Endometrium (tissue), 2 donors: ENCODE measurements around the gene TBC1D9.
A peak's percentile ranks its signal among the peaks of the same experiment; 100 is the strongest.

Source experiments
- FAIRE-seq: peaks from 2 replicates; lab custom pipeline; 2012; peaks lifted over from hg19 to GRCh38; lab: Jason Lieb, UNC
- donor health status: control.
- donor health status: control.

Gene TBC1D9

DNA sequence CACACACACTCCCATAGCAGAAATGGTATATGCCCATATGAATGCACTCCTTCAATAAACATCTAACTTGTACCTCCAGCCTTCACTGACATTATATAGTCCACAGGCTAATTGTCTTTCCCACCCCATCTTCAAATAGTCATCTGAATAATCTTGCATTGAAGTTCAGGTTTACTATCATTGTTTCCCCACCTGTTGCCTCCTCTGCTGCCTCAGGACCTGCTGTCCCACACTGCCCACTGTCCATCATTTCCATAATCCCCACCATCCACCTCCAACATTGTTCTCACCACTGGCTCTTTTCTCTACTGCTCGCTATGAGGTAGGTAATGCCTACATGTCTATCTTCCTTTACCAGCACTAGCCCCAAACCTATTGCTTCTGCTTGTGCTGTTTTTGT lies 66.1 kb downstream of the TBC1D9 start:
- no peak for FAIRE-seq

DNA sequence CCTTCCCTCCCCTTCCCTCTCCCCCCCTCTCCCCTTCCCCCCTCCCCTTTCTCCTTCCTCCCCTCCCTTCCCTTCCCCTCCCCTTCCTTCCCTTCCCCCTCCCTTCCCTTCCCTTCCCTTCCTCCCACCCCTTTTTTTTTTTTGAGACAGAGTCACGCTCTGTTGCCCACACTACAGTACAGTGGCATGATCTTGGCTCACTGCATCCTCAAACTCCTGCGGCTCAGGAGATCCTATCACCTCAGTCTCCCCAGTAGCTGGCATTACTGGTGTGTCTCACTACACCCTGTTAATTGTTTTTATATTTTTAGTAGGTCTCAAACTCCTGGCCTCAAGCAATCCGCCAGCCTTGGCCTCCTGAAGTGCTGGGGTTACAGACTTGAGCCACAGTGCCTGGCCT lies 66.6 kb downstream of the TBC1D9 start:
- no peak for FAIRE-seq

DNA sequence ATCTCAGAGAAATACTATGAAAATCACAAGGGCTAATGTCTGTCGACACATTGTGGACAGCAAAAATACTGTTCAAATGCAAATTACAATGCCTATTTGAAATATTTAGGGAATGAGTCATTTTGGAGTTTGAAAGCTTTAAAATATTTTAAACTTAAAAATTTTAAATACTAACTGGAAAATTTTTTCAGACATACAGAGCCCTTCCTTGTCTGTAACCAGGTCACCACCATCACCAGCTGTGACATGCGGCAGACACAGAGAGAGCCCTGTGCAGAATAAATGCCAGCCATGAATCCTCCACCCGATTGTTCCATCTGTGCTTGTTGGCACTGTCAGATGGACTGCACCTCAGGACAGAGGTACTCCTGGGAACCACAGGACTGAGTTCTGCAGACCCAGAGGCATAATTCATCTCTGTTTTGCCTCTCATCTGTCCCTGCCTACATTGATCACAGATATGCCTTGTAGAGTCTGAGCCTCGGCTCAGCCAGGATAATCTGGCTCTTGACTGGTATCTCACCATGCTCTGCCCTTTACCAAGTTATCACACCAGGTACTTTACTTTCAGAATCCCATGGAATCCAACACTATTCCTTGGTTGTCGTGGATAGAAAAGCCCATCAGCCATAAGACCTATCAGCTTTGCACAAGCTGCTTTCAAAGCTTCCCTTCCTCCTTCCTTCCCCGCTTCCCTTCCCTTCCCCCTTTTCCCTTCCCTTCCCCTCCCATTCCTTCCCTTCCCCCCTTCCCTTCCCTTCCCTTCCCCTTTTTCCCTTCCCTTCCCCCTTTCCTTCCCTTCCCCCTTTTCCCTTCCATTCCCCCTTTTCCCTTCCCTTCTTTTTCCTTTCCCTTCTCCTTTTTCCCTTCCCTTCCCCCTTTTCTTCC lies 67.2 kb downstream of the TBC1D9 start:
- no peak for FAIRE-seq

DNA sequence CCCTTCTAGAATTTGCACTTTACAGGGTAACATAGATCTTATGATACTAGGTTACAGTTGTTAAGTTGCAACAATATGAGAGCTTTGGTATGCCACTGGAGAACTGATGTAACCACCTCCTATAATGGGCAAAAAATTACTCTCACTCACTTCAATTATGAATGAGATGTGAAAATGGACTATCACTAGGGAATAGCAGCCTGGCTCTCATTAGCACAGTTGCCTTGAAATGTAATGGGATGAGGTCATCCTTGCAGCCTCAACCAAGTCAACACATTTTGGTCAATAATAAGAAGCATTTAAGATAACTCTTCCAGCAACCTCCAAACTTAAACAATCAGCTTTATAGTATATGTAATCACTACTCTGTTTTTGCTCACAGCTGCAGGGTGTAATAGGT lies 69.4 kb downstream of the TBC1D9 start:
- no peak for FAIRE-seq

DNA sequence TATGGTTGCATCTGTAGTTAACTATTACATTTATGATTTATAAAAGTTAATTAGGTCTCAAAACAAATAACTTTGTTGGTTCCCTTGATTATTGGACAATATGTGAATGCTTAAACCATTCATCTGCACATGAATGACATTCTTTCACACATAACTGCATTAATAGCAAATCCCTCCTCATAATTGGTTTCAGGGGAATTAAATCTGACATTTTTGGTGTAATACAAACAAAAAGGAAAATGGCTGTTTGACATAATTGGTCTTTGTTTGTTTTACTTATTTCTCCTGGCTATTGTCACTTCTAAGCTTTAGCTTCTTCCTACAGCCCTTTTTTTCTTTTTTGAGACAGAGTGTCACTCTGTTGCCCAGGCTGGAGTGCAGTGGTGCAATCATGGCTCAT lies 71.9 kb downstream of the TBC1D9 start:
- no peak for FAIRE-seq

DNA sequence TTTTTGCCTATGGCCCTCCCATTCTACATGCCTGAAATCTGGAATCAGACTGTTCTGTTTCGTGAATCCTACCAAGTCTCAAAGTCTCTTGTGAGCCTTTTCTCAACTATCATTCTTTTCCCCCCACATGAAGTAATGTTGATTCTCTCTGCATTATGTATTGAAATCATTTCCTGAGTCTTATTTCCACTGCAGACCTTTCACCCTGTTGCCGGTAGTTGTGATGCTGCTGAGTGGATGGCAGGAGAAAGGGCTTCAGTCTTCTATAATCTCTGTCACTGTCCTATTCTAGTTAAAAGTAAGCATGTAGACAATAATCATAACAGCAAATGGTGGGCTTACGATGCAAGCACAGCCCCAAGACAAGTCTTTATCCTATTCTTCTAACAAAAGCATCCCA lies 75.0 kb downstream of the TBC1D9 start:
- no peak for FAIRE-seq

DNA sequence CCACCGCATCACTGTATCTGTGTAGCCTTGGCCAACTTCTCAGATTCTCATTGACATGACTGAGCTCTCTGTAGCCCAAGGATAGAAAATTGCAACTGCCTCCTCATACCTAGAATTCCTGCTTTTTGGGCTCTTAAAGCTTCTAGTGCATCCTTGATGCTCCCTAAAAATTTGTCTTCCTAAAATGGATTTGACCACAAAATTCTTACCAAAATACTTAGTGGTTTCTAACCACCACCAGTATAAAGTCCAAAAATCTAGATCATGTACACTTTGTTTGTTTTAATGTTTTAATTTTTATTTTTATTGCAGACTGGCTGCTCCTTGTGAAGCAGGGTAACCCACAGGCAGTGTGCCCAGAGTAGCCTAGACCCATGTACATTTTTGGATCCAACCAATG lies 75.5 kb downstream of the TBC1D9 start:
- no peak for FAIRE-seq

DNA sequence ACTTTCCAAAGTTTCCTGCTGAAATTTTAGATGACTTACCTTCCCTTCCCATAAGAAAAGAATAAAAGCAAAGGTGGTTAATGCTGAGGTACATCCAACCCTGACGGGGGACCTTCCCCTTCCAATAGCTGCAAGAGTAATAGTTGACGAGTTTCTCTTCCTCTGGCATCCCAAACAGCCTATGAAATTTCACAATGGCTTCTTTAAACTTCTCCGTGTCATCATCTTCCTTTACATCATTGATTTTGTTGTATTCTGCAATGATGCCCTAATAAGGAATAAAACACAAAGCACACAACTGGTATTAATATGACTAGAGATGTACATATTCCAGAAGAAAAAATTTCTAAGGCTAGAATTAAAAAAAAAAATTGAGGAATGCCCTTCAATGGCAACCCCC lies 76.6 kb downstream of the TBC1D9 start:
- FAIRE-seq, result no peak

DNA sequence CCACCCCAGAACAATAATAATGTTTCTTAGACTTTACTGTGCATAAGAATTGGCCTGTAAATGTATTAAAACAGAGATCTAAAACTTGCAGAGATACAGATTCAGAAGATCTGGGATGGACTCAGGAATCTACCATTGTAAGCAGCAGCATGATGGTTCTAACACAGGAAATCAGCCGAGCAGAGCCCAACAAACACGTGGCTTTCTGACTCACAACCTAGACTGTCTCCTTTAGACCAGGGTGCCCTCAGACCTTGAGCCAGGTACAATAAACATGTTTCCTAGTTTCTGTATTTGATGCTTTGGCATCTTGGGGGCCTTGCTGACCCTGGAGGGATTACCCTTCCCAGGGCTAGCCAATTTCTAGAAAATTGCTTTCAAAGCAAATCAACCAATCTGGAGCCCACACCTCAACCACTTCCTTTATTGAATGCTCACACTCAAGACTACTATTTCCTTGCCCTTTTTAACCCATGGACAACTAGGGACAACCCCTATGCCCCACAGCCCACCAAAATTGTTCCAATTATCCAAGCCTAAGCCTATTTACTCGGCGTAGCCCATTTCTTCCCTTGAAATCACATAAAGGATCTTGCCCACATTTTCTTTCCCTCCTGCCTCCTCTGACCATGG lies 80.5 kb downstream of the TBC1D9 start:
- no peak for FAIRE-seq

DNA sequence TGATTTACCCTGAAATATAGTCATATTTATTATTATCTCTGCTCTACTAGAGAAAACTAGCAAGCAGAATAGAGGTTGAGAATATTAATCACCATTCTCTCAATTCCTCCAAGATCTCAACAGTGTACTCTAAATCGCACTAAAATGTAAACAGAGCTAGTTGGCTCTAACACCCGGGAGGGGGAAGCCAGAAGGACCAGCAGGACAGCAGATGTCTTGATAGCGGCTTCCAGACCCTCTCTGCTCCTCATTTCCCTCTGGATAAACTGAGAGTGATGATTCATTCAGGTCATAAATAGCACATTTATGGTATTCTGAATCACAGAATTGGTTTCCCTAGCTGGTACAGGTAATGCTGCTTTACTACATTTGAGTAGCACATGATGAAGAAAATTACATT lies 82.5 kb downstream of the TBC1D9 start:
- FAIRE-seq, result peak; percentile 85

DNA sequence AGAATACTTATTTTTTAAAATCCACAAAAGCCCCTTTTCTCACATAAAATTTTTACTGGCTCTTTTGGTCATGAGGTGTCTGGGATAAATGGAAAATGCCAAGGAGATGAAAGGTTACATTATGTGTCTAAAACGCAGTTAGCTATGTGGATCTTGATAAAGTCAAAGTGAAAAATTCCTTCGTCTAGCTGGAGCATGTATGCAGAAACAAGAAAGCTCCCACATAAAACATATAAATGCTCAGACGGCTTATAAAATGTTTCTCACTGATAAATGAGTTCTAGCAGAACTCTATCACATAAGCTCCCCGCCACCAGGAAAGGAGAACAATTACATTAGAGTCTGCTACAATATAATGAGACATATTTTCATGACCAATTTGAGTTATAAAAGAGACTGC lies 83.8 kb downstream of the TBC1D9 start:
- FAIRE-seq, result no peak

DNA sequence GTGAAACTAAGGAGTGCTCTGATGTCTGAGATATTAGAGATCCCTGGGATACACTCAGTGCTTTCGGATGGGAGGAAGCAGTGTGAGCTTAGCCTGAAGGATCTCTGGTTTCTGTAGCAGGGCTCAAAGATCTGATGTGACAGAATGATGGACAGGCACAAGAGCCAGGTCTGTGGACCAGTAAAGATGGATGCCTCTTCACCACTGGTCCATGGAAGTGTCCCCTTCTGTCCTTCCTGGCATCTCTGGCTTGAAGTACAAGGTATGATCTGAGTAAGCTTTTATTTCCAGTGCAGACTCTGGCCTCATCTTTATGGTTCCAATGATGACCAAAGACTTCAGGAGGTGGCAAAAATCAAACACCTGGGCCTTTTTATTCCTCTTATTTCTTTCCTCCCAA lies 88.1 kb downstream of the TBC1D9 start:
- FAIRE-seq, result no peak

DNA sequence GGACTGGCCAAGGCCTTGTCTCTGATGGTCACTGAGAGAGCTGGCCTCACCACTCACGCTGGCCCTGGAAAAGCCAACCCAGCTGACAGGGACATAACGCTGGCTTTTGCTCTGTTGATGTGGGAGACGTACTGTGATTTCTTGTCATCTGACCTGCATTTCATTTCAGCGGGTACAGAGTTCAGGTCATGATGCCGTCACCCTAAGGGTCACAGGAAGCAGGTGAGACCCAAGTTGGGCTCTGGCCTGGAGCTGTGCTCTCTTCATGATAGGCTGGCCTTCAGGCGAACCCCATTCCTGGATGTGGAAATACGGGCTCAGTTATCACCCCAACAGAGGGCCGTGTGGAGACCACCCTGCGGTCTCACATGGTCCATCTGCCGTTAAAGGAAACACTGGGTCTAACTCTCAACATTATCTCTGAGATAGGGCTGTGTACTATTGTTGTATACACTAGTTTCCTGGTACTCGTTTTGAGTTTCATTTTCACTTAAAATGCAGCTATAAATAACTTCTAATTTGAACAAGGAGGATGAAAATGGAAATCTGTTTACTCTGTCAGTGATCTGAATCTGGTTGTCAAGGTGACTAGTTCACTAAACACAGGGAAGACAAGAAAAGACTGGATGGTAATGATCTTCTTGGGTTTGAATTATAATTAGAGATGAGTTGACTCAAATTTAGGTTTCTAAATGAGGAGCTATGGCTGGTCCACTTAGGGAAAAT lies 89.1 kb downstream of the TBC1D9 start:
- FAIRE-seq, result no peak

DNA sequence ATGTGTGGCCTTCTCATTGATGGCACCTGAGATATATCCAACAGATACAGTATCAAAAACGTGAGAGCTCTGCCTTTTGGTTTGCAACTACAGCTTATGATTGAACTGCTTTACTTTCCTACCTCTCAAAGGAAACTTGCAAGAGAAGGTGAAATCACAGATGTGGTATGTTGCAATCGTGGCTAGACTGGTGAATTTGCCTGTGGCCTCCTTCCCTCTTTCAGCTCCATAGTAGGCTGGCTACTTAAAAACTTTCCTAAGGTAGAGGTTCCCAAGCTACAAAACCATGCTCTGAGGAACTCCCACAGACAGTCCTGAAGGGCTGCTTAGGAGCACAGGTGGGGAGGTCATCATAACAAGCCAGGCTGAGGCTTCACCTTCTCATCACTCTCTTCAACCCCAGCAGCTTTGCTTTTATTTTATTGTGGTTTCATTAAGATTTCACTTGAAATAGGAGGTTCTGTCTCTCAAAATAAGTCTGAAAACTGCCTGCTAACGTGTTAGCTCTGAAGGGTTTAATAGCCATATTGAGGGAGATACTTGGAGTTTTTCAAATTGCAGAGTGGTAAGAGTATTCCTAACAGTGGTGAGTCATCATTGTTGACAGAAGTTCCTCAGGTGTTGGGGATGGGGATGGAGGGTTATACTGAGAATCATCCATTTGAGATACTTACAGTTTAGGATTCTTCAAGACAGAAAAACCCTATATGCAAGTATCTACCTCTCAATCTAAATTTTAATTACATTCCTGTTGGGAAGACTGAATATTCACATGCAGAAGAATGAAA lies 93.9 kb downstream of the TBC1D9 start:
- no peak for FAIRE-seq

DNA sequence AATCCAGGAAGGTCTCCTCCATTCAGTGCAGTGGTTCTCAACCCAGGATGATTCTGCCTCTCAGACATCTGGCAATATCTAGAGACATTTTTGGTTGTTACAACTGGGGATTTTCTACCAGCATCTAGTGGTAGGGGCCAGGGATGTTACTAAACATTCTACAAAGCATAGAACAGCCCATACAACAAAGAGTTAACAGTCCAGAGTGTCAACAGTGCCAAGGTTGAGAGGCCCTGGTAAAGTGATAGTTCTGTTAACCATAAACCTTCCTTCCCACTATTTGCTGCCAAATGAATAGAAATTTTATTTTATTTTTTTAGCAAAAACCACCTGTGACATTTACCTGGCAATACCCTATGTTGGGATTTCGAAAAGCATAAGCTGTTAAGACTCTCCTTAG lies 94.6 kb downstream of the TBC1D9 start:
- no peak for FAIRE-seq

DNA sequence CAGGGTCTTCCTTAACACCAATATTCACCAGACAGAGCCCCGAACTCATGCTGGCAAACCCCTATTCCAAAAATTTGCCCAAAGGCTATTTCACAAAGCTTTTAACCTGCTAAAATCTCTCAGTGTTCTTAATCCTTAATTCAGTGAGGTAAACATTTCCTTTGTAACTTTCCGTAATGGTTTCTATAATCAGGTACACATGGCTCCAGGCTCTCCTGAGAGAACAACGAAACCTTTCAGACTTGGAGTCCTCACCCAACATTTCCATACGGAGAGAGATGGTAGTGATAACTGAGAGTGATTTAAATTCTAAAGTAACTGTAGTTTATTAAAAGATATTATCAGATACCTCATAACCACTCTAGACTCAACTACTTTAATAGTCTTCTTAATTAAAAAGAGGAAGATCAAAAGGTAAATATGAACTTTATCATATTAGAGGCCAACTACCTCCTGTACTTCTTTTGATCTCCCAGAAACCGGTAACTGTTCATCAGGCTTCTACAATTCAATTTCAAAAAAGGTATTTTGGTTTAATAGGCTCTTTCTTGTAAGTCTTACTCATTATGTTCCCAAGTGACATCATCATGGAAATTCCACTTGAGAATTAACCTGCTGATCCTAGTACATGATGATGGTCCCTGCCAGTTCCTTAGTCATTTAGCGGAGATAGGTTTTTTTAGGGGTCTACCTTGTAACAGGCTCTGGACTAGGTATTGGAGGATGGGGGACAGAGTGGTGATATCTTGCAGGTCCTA lies 96.1 kb downstream of the TBC1D9 start:
- FAIRE-seq, result no peak

DNA sequence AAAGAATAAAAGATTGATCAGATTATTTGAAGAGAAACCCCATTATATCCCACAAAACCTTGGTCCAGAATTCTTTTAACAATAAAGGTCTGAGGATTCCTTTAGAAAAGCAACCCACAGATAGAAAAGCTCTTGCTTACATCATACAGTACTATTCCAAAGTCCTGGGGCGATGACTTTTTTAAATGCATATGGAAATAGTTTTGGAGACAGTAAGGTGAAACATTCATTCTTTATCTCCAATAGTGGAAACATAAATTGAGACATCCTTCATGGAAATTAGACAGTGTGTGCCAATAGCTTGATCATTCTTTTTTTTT lies 101.7 kb downstream of the TBC1D9 start:
- no peak for FAIRE-seq

DNA sequence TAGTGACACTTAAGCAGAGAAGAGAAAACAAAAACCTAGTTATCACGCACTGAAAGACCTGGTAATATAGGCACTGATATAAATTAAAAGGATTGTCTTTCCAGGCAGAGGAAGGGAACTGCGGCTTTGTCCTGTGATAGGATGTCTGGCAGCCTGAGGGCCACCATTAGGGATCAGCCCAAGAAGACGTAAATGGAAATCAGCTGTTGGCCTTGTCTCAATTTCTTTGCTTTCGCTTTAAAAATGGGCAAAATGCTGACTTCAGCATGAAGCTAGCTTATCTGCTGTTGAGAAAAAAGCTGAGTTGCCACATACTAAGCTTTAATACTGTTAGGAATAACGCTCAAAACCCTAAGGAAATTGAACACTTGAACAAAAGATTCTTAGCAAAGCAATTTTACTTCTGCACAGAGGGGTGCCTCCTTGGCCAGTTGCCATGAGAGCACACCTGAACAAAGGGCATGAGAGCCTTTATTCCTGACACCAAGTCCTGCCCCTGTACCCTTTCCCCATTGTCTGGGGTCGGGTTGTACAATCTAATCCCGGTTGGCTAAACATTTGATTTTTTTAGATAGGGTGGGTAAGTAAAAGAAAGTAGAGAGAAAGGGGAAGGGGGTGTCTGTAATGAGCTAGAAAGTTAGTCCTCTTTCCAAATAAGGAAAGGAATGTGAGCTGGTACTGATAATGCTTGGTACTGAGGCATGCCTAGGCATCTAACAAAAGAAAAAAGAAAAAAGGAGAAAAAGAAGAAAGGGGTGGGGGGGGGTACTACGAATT lies 102.3 kb downstream of the TBC1D9 start:
- no peak for FAIRE-seq

DNA sequence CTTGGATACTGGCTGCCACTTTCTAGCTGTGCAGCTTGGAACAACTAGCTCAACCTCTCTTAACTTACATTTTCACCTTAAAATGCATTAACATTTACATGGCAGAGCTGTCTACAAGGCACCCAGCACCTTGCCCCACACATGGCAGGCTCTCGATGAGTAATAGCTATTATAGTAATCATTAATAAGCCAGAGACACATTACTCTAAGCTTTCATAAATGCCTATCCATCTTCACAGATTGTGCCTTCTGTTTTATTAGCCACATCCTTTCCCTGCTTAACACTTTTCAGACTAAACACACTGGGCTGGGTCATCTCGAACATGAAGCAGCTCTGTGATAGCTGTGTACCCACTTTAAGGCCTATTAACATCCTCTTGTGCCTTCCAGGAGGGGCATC lies 103.6 kb downstream of the TBC1D9 start:
- FAIRE-seq, result no peak

DNA sequence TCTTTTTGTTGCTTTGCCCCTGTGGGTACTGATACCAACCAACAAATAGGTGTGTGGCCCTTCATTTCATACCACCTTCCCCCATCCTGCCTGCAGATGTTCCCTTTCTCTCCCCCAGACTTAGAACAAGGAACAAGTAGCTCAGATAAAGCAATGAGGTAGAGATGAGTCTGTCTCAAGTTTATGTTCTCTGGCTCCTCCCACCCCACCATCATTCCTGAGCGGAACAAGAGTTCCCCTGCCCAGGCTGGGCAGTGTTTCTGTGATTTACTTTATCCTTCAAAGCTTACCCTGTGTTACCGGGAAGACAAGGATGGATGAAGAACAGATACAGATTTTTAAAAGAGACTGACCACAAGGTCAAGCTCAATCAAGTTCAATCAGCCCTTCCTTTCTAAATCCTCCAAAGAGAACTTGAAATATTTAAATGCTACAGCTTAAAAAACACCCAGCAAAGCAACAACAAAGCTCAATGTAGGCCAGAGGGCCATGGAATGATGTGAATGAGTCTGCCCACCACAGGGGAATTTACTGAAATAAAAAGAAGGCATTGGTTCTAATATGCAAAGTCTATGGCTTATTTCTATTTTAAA lies 107.4 kb downstream of the TBC1D9 start:
- FAIRE-seq, result no peak
